GM19035 (cell line): ENCODE measurements around the gene CHST2.
A peak's percentile ranks its signal among the peaks of the same experiment; 100 is the strongest.

Experiments
- ATAC-seq: cut with Tn5 transposase; IDR thresholded peaks from one replicate; pipeline ENCODE4 v1.9.1; 2021; ENCODE audit not compliant: unreplicated experiment

Gene CHST2

GRCh38 chr3:143128227-143128955 lies 8.8 kb downstream of the CHST2 start:
- ATAC-seq, result no peak

DNA sequence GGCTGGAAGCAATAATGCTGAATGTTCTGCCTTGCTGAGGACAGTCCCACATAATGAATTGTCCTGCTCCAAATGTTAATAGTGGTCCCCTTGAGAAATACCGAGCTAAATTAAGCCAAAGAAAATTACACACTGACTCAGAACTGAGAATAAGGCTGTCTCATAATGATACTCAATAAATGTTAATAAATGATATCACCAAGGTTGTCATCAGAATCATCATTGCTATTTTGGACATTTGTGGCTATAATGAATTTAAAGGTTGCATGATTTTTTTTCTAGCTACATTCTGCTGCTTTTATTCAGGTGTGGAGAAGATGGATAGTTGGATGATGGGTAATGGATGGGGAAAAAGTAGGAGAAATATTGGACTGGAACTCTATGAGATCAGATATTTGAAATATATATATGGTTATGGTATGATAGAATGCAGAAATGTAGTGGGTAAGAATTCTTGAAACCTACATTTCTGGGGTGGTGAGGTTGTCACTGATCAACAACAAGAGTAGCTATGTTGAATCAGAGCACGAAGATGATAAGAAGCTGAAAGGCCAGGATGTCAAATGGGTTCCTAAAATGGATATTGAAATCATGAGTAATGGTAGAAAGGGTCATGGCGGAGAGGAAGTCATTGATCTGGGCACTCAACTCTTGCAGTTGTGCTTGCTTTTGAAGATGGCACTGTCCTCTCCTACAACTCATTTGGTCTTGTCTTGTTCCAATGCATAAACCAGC lies 12.8 kb downstream of the CHST2 start:
- ATAC-seq, result no peak

DNA sequence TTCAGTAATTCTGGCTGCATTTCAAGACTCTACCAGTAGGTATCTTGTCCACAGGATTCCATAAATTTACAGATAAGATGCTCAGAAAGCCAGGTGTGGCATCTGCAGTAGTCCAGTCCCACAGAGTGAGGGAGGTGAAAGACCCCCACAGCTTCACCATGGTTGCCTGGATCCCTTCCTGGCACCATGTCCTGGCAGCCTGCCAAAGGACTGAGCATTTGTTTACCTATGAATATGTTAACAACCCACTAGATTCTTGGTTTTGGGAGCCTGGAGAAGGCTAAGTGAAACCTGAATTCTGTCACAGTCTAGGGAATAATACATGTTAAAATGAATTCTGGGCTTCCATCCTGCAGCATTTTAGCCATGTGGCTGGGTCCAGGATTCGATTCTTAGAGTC lies 14.9 kb downstream of the CHST2 start:
- no peak for ATAC-seq

GRCh38 chr3:143135150-143135549 lies 15.6 kb downstream of the CHST2 start:
- ATAC-seq, result no peak

DNA sequence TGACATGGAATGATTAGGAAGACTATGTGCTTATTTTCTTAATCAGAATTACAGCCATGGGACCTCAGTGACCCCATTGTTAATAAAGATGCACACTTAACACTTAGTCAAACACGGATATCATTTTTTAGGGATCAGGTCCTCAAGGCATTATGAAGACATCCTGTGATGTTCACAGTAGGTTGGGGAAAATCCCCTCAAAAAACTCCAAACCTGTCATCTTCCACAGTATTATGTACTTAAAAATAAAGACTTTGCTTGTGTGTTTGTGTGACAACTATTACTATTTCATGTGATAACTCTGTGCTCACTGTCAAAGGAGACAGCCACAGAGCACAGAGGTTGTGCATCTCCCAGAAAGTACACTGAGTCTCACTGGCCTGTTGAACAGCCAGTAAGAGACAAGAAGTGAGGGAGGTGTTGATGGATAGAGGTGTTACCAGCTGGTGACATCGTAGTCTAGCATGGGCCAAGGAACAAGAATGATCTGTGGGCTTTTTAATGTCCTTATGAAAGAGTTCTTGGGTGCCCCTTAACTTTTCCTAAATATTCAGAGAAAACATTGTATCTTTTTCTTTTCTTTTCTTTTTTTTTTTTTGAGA lies 18.0 kb downstream of the CHST2 start:
- ATAC-seq, result no peak

DNA sequence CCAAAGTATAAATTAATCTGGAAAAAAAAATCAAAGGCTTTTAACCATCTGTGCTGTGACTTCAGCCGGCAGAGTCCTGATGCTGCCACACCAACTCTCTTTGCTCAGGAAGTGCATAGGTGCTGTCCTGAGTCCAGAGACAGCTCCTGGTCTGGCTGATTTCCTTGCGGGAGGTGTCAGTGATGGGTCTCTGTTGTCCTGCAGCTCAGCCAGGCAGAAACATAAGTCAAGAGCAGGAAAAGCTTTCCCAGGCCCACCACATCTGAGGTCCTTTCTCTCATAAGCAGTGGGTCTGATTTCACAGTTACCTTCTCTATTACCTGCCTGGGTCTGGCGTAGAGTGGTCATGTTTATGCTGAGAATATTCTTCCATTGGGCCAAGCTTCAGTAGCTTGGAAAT lies 19.4 kb downstream of the CHST2 start:
- no peak for ATAC-seq

GRCh38 chr3:143139762-143140161 lies 20.2 kb downstream of the CHST2 start:
- no peak for ATAC-seq

DNA sequence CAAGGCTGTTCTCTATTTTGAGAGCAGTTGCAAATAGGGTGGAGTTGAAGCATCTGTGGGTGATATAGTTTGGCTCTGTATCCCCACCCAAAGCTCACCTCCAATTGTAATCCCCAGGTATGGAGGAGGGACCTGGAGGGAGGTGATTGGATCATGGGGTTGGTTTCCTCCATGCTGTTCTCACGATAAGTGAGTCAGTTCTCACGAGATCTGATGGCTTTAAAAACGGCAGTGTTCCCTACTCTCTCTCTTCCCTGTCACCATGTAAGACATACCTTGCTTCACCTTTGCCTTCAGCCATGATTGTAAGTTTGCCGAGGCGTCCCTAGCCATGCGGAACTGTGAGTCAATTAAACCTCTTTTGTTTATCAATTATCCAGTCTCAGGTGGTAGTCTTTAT lies 21.0 kb downstream of the CHST2 start:
- no peak for ATAC-seq

DNA sequence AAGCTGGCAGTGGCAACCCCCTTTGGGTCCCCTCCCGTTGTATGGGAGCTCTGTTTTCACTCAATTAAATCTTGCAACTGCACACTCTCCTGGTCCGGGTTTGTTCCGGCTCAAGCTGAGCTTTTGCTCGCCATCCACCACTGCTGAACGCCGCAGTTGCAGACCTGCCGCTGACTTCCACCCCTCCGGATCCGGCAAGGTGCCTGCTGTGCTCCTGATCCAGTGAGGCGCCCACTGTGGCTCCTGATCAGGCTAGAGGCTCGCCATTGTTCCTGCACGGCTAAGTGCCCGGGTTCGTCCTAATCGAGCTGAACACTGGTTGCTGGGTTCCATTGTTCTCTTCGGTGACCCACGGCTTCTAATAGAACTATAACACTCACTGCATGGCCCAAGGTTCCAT lies 22.8 kb downstream of the CHST2 start:
- ATAC-seq, result no peak

- ATAC-seq, result no peak
Measured at GRCh38 chr3:143145906-143146305, 26.3 kb downstream of the CHST2 start.

DNA sequence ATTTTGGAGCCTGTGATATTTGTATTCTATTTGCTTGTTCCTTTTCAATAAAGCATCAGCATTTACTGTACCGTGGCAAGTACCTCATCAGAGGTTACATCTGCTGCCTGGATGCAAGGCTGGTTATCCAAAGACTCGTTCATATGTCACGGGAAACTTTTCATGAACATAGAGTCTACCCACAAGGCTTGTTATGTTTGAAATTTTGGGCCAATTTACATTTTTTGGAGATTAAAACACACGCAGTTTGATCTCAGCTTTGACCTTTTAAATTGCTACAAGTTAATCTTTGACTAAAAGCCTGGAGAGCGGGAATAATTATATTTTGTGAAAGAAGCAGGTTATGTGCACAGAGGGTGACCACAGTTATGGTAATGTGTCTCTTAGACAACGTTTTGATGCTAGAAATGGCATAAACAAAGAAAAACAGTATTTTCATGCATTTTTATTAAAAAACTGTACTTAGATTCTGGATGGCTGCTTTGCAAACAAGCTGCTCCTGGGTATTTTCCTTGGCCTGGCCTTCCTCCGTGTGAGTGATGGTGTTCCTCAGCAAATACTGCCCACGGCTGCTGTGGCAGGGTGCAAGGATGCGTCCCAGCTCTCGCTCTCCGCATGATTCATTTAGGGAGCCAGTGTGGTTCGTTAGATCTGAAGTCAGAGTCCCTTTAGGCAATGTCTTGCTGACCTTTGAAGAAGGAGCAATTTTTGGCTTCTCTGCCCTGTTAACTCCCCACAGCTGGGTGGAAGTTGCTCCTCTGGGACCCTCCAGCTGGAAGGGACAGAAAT lies 27.1 kb downstream of the CHST2 start:
- ATAC-seq, result no peak

DNA sequence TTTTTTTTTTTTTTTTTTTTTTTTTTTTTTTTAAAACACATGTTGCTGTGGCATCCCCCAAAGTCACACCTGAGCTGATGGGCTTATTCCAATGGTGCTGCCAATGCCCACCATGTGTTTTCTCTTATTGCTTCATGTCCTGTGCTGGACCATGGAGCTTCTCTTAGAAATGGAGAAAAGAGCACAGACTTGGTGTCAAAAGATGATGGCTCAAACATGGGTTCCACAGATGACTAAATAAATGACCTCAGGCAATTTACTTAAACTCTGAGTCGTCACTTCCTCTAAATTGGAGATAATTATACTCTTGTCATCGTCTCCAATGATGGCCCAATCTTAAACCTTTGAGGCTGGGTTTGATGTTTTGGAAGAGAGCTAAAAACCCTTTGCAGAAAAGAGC lies 28.1 kb downstream of the CHST2 start:
- ATAC-seq, result no peak

GRCh38 chr3:143150071-143150470 lies 30.5 kb downstream of the CHST2 start:
- ATAC-seq, result no peak

DNA sequence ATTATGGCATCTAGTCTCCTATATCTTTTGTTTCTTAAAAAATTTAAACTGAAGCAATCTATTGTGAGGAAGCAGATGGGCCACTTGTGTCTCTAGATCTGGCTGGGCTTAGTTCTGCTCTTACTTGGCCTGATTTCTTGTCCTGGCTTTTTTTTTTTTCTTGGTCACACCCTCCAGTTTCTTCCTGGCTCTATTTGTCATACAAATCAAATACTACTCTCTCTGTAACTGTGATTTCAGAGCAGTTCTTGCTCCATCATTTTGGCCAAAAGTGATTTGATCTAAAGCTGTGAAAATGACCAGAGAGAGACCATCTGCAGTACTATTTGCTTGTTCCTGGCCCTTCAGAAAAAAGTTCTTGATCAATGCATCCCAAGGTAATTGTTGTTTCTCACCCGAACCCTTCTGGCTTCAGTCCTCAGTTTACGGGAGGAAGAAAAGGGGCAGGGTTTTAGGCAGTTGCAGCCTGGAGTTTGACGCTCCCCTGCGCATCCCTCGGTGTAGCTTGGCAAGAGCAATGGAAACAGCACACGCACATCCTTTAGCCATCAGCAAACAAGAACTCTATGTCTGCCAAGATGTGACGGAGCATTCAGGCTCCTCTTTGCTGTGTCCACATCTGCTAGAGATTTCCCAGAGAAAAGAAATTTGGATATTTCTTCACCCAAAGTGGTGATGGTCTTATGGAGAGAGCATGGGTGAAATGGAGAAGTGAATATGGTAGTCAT lies 31.6 kb downstream of the CHST2 start:
- no peak for ATAC-seq

- ATAC-seq, result no peak
Measured at GRCh38 chr3:143152043-143152442, 32.5 kb downstream of the CHST2 start.

DNA sequence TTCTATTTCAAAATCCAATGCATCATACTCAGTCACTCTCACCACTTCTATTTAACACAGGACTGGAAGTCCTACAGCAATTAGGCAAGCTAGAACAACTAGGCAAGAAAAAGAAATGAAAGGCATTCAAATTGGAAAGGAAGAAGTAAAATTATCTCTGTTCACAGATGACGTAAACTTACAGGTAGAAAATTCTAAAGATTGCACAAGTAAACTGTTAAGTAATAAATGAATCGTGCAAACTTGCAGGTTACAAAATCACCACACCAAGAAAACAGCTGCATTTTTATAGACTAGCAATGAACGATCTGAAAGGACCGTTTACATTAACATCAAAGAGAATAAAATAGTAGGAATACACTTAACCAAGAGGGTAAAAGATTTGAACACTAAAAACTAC lies 36.2 kb downstream of the CHST2 start:
- ATAC-seq, result no peak

DNA sequence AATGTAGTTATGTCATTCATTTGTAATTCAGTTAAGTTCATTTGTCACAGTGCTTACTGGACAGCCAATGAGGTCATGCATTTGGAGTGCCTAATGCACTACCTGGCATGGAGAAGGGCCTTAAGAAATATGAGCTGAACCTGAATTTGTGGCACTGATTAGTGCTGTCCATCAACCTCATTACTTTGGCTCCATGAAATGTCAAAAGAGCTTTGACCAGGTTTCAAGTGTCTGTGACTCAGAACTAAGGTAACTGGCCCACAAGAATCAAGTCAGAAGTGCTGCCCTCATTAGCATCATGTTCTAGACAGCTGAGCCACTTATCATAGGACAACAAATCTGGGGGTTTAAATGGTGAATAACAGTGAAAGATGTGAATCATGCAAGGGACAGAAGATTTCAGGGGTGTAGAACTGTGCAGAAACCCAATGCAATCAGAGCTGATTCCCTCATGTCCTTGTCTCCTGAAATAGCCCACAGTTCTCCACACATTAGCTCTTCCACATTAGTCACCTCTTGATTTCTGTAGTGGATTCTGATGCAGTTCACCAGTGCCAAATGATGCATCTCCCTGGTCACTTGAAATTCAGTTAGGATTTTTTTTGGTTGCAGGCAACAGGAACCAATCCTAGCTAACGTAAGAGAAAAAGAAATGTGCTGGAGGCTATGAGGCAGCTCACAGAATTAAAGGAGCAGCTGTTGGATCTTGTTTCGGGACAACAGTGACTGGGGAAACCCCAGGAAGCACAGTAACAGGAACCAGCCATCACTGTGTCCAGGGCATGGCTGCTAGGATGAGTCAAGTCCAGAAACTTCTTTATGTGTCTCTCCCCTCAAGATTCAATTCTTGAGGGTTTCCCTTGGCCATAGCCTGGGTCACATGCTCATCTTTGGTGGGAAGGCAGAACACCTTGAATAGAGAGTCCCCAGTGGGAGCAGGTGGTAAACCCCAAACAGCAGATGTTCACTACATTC lies 38.7 kb downstream of the CHST2 start:
- ATAC-seq, result peak; percentile 72

DNA sequence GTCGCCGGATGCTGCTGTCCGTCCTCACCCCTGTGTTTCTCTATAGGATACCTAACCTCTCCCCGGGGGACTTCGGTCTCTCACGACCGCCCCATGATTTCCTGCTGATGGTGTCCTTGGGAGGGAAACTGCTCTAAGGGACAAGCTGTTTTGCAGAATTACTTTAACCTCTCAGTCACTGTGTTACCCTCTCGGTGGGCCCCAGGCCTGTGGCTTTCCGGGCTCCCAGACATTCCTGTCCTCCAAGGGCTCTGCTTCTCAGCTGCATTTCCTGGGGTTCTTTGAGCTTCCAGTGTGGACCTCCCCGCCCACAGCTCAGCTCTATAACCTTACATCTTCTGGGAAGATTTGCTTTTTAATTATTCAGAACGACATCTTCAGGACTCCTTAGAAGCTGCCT lies 40.9 kb downstream of the CHST2 start:
- no peak for ATAC-seq

GRCh38 chr3:143163562-143164100 lies 44.1 kb downstream of the CHST2 start:
- no peak for ATAC-seq
